A549 treated with RU486 at 1 μM for 4 hours (cell line): ENCODE data around the gene PATE1. TPM values are rescaled to one million over a fixed set of nuclear protein-coding genes. Genes with fewer than 3 reads are reported as not detected.

Experiments used
- total RNA-seq: library from RNA; stranded (reverse); fragments of 200-300 nt; extraction: Qiagen RNA extraction; gene quantifications from 5 replicates; pipeline ENCODE4 v1.2.3, GENCODE V29; 2022; ENCODE audit warnings: low read depth

The PATE1 gene
- not detected in 5 replicates for total RNA-seq

GRCh38 chr11:125745979-125746378, at the start of gene PATE1:
Gene PATE1 (plus strand): TSS chr11:125746279. CDS start chr11:125746305, 26 bp downstream.

DNA sequence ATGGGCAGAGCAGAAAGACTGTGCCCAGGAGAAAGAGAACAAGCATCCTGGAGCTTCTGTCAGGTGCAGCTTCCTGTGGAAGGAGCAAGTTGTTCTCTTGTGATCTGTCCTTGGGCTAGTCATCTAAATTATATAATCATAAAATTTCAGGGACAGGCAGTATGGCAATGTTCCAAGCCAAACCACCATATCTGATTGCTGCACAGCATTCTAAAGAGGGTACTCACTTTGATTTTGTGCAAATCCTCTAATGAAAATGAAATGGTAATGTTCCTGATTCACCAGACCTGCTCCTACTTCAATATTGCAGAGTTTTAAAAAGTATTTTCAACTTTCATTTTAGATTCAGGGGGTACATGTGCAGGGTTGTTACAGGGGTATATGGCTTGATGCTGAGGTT, 32.6 kb downstream of the PATE1 start, which contains the start of gene PATE2:
PATE2 (minus strand) TSS at position 101 of the 400 bp plus-strand sequence; CDS start at position 46, 55 bp downstream.

GRCh38 chr11:125787827-125788226, 41.7 kb downstream of the PATE1 start, which contains the start of gene PATE3:
Gene PATE3 (plus strand): TSS chr11:125788127. CDS start chr11:125788152, 25 bp downstream.

Other genes starting within 250 kb of the PATE1 start
- gene EI24, start 176.8 kb upstream of the PATE1 start, total RNA-seq: 91.4 to 118 TPM (median 105 TPM) in 5 replicates
- 92.0 to 110 TPM (median 94.1 TPM) in 5 replicates for gene STT3A, start 153.4 kb upstream of the PATE1 start, total RNA-seq
- 21.9 to 34.8 TPM (median 31.6 TPM) in 5 replicates for gene CHEK1, start 121.1 kb upstream of the PATE1 start, total RNA-seq
- gene ACRV1, start 65.4 kb upstream of the PATE1 start, total RNA-seq: not detected in 5 replicates
- not detected in 5 replicates for gene PATE2, start 32.5 kb downstream of the PATE1 start, total RNA-seq
- gene PATE3, start 41.8 kb downstream of the PATE1 start, total RNA-seq: not detected in 5 replicates
- not detected in 5 replicates for gene PATE4, start 87.0 kb downstream of the PATE1 start, total RNA-seq
- 13.7 to 17.3 TPM (median 15.9 TPM) in 5 replicates for gene HYLS1, start 141.4 kb downstream of the PATE1 start, total RNA-seq
- 6.6 to 10.4 TPM (median 9.6 TPM) in 5 replicates for gene PUS3, start 156.9 kb downstream of the PATE1 start, total RNA-seq
- 0.10 TPM in 1 of 5 replicates, not detected in the others for gene DDX25, start 158.2 kb downstream of the PATE1 start, total RNA-seq
- not detected in 5 replicates for gene VSIG10L2, start 199.8 kb downstream of the PATE1 start, total RNA-seq